HEK293T (cell line): ENCODE results near the gene THSD7A.

Experiments
- CTCF ChIA-PET: fragments of 350-600 bp; formaldehyde crosslinking; extraction: SDS; loops from one replicate; lab custom pipeline; 2021; ENCODE audit warnings: antibody characterized with exemption, inconsistent platforms; lab: Yijun Ruan, JAX
- POLR2A ChIA-PET: fragments of 350-600 bp; formaldehyde crosslinking; extraction: SDS; loops from one replicate; lab custom pipeline; 2020; ENCODE audit warnings: antibody characterized with exemption, inconsistent platforms; lab: Yijun Ruan, JAX
- DNase-seq: peaks from one replicate; pipeline ENCODE4 v3.0.0; 2012; ENCODE audit warnings: mixed read lengths; ENCODE audit errors: extremely low spot score
- ARNT ChIP-seq: fragments of 450-650 bp; IDR thresholded peaks from 2 replicates; pipeline ENCODE4 v1.6.1; 2017; ENCODE audit warnings: mild to moderate bottlenecking
- BHLHE40 ChIP-seq: fragments of 450-650 bp; IDR thresholded peaks from 2 replicates; pipeline ENCODE4 v1.6.1; 2016; ENCODE audit warnings: mild to moderate bottlenecking, moderate library complexity, borderline replicate concordance
- CTBP1 ChIP-seq: fragments of 450-650 bp; IDR thresholded peaks from 2 replicates; pipeline ENCODE4 v1.6.1; 2016; ENCODE audit warnings: borderline replicate concordance
- ELF4 ChIP-seq: fragments of 450-650 bp; IDR thresholded peaks from 2 replicates; pipeline ENCODE4 v1.6.1; 2017; ENCODE audit warnings: antibody characterized with exemption
- FOXA1 ChIP-seq: fragments of 450-650 bp; IDR thresholded peaks from 2 replicates; pipeline ENCODE4 v1.6.1; 2016; ENCODE audit warnings: mild to moderate bottlenecking
- FOXK2 ChIP-seq: fragments of 450-650 bp; IDR thresholded peaks from 2 replicates; pipeline ENCODE4 v1.6.1; 2016; ENCODE audit warnings: mild to moderate bottlenecking
- FOXM1 ChIP-seq: fragments of 450-650 bp; IDR thresholded peaks from 2 replicates; pipeline ENCODE4 v1.6.1; 2017; ENCODE audit warnings: mild to moderate bottlenecking, borderline replicate concordance
- HDGF ChIP-seq: fragments of 450-650 bp; IDR thresholded peaks from 2 replicates; pipeline ENCODE4 v1.6.1; 2017; ENCODE audit warnings: antibody characterized with exemption, borderline replicate concordance
- L3MBTL2 ChIP-seq: fragments of 450-650 bp; conservative IDR thresholded peaks from 2 replicates; pipeline ENCODE4 v1.6.1; 2016; ENCODE audit warnings: mild to moderate bottlenecking
- LEF1 ChIP-seq: fragments of 450-650 bp; IDR thresholded peaks from 2 replicates; pipeline ENCODE4 v1.6.1; 2017; ENCODE audit warnings: mild to moderate bottlenecking, borderline replicate concordance
- NFRKB ChIP-seq: fragments of 450-650 bp; IDR thresholded peaks from 2 replicates; pipeline ENCODE4 v1.6.1; 2016; ENCODE audit warnings: mild to moderate bottlenecking, moderate library complexity
- SP1 ChIP-seq: fragments of 450-650 bp; IDR thresholded peaks from 2 replicates; pipeline ENCODE4 v1.6.1; 2017
- SUZ12 ChIP-seq: fragments of 450-650 bp; IDR thresholded peaks from 2 replicates; pipeline ENCODE4 v1.6.1; 2016; ENCODE audit warnings: mild to moderate bottlenecking
- TARDBP ChIP-seq: fragments of 450-650 bp; IDR thresholded peaks from 2 replicates; pipeline ENCODE4 v1.6.1; 2016
- ZNF384 ChIP-seq: fragments of 450-650 bp; IDR thresholded peaks from 2 replicates; pipeline ENCODE4 v1.6.1; 2016
- TF ChIP-seq, protein P1 (sequence below): fragments of 450-650 bp; IDR thresholded peaks from 2 replicates; pipeline ENCODE4 v1.6.1; 2016

The THSD7A gene

DNA sequence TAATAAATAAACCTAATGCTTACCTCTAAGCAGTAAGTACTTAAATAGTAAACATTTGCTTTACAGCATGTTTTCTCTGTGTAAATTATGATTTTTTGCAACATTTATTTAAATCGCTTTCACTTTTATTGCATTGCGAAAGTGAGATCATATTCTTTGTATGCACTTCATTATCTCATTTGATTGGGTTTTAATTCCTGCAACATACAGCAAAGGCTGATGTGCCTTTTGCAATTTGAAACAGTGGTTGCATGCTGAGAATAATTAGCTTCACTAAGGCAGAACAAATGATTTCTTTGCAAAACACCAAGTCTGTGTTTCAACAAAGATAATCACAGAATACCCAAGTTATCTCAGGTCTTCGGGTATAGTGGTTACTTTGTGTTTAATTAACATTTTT is 16.3 kb upstream of the THSD7A start:
- ChIA-PET POLR2A (no interaction called here), CTCF (no interaction called here)
- DNase-seq = no peak
- no peak for TF ChIP-seq CTBP1

DNA sequence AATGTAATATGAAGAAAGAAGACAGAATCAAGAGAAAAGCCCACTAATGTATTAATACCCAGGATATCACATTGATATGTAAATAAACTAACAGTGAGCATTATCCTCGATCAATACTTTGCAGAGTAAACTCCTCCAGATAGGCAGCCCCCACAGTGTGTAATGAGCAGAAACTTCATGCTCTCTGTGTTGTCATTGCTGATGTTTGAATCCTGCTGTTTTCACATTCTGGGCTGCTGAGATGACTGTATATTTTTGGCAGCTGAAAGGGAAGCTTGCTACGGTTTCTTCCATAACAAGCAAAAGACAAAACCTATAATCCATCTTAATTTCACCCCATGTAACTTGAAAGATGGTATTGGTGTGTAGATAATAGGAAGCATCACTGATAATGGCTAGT is 15.3 kb upstream of the THSD7A start:
- TF ChIP-seq TARDBP = no peak
- TF ChIP-seq BHLHE40 = no peak
- TF ChIP-seq L3MBTL2 = no peak
- TF ChIP-seq NFRKB = no peak
- no peak for TF ChIP-seq ZNF384
- TF ChIP-seq ARNT = no peak
- TF ChIP-seq SP1 = no peak
- TF ChIP-seq LEF1 = no peak
- no peak for TF ChIP-seq FOXK2
- no peak for TF ChIP-seq SUZ12
- no peak for TF ChIP-seq FOXA1
- no peak for TF ChIP-seq FOXM1
- TF ChIP-seq, protein P1, sequence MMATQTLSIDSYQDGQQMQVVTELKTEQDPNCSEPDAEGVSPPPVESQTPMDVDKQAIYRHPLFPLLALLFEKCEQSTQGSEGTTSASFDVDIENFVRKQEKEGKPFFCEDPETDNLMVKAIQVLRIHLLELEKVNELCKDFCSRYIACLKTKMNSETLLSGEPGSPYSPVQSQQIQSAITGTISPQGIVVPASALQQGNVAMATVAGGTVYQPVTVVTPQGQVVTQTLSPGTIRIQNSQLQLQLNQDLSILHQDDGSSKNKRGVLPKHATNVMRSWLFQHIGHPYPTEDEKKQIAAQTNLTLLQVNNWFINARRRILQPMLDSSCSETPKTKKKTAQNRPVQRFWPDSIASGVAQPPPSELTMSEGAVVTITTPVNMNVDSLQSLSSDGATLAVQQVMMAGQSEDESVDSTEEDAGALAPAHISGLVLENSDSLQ = no peak
- no peak for TF ChIP-seq CTBP1
- TF ChIP-seq HDGF = no peak
- TF ChIP-seq ELF4 = no peak
- DNase-seq = no peak
- CTCF ChIA-PET = interaction anchor here (0.6 kb wide), 1 partner anchor 16 kb away, joined by 3 read pairs; no protein-coding TSS in a partner anchor

DNA sequence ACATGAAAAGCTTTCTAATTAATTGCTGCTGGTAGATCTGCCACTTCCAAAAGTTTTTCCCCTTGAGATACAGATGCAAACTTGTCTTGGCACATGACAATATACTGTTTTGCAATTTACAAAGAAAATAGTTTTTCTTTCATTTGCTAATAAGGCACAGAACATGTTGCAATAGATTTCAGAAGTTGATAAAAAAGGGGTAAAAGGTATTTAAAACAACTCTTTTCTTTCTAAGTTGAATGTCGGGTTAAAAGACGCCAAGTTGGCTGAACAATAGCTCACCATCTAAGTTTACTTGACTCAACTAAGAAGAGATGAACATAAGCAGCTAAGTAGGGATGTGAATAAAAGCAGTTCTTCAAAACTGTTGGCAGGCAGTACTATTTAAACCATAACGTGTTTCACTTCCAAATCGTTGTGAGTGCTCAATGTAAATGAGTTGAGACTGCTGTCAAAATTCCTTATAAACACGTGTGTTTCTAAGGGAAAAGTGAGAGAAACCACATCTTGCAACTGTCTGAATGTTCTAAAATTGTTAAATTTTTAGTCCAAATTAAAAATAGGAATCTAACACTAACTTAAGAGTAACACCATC is 14.5 kb upstream of the THSD7A start:
- TF ChIP-seq, protein P1 = no peak
- TF ChIP-seq FOXM1 = no peak
- no peak for TF ChIP-seq FOXA1
- TF ChIP-seq ARNT = no peak
- no peak for TF ChIP-seq L3MBTL2
- no peak for TF ChIP-seq ZNF384
- no peak for TF ChIP-seq BHLHE40
- TF ChIP-seq SP1 = no peak
- TF ChIP-seq CTBP1 = no peak
- TF ChIP-seq FOXK2 = no peak
- no peak for TF ChIP-seq ELF4
- no peak for TF ChIP-seq NFRKB
- POLR2A ChIA-PET = no interaction called here
- CTCF ChIA-PET = interaction anchor here (0.6 kb wide), 1 partner anchor 15 kb away, joined by 3 read pairs; no protein-coding TSS in a partner anchor
- DNase-seq = no peak

More for the DNA sequence above, 15.3 kb upstream of the THSD7A start:
- POLR2A ChIA-PET = no interaction called here

DNA sequence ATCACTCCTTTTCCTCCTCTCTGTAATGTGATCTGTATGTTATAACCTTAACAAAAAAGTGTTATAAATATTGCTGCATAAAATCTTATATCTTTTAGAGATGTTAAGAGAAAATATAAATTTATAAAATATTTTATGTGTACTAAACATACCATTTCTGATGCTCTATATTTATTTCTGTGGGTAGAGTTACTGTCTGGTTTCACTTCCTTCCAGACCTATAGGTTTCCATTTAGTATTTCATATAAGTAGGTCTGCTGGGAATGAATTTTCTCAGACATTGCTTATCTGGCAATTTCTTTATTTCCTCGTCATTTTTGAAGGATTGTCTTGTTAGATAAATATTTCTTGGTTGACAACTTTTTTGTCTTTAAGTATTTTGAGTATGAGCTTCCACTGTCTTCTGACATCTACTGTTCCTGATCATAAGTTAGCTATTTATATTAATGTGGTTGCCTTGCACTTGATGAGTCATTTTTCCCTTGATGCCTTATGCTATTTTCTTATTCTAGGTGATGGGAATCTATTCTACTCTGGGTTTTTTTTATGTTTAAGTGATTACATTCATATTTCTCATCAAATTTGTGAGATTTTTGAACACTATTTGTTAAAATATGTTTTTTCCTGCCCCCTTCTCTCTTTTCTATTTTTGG is 11.2 kb upstream of the THSD7A start:
- ChIA-PET POLR2A (no interaction called here), CTCF (no interaction called here)
- TF ChIP-seq LEF1 = no peak
- TF ChIP-seq BHLHE40 = no peak
- no peak for TF ChIP-seq CTBP1
- no peak for TF ChIP-seq NFRKB
- no peak for TF ChIP-seq FOXK2
- no peak for TF ChIP-seq FOXA1
- no peak for DNase-seq

DNA sequence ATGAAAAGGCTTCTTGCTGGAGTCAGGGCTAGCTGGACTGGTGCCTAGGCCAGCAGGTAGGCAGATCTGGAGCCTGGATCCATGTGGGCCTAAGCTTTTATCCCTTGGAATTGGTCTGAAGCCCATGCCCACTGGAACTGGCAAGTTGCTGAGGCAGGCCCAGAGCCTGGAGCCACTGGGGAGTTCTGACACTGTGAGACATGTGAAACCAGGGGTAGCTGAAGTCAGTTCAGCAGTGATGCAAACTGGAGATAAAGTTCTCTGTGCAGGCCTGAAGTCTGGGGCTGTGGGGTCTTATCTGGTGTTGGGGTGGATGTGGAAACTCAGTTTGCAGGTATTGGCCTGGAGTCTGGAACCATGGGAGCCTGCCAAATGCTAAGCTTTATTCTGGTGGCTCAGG is 9.7 kb upstream of the THSD7A start:
- TF ChIP-seq TARDBP (no peak), HDGF (no peak), SUZ12 (no peak)
- CTCF ChIA-PET = interaction anchor here (0.6 to 1.0 kb wide), 2 partner anchors 592 to 683 kb away, joined by 3 read pairs; no protein-coding TSS in a partner anchor
- no peak for DNase-seq
- POLR2A ChIA-PET = no interaction called here

DNA sequence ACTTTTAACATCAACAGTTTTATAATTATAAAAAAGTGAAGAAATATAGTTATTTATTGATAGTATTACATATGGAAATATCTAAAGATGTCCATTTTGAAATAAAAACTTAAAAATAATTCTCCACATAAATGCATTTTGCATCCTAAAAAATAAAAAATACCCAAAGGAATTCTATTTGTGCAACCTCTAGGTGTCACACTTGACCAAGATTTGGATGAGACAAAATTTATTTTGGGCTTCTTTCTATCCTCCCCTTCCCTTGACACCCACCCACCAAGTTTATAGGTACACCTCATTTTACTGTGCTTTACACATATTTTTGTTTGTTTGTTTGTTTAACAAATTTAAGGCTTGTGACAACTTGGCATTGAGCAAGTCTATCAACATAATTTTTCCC is 3.3 kb upstream of the THSD7A start:
- no peak for DNase-seq
- TF ChIP-seq FOXK2 (no peak), ELF4 (no peak)
- ChIA-PET POLR2A (no interaction called here), CTCF (no interaction called here)

DNA sequence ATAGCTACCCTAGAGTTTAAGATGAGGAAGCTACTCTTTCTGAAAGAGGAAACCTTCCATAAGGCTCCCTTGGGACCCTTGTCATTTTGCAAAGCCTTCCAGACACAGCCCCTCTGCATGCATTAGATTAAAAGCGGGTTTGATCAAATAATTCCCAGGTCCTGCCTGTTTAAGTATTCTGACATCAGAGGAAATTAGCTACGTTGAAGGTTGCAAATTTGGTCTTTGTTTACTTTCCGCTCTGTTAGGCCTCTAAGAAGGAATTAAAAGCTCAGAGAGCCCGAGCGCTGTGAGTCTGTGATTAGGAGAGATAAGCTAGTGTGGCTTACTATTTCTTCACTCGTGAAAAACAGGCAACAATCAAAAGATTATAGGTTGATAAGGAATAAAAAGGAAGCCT is 1.4 kb upstream of the THSD7A start:
- CTCF ChIA-PET = interaction anchor here (0.6 kb wide), 1 partner anchor 688 kb away, joined by 3 read pairs; no protein-coding TSS in a partner anchor
- no peak for DNase-seq
- TF ChIP-seq ARNT (no peak), SP1 (no peak), FOXK2 (no peak), CTBP1 (no peak), TARDBP (no peak), ZNF384 (no peak), NFRKB (no peak)
- POLR2A ChIA-PET = no interaction called here
